NCI-H2107 (cell line): ENCODE data around the gene SLPI.

ENCODE experiments used
- DNase-seq: peaks from one replicate; lab custom pipeline; 2025; lab: John Stamatoyannopoulos, UW

Gene SLPI, protein sequence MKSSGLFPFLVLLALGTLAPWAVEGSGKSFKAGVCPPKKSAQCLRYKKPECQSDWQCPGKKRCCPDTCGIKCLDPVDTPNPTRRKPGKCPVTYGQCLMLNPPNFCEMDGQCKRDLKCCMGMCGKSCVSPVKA

DNA sequence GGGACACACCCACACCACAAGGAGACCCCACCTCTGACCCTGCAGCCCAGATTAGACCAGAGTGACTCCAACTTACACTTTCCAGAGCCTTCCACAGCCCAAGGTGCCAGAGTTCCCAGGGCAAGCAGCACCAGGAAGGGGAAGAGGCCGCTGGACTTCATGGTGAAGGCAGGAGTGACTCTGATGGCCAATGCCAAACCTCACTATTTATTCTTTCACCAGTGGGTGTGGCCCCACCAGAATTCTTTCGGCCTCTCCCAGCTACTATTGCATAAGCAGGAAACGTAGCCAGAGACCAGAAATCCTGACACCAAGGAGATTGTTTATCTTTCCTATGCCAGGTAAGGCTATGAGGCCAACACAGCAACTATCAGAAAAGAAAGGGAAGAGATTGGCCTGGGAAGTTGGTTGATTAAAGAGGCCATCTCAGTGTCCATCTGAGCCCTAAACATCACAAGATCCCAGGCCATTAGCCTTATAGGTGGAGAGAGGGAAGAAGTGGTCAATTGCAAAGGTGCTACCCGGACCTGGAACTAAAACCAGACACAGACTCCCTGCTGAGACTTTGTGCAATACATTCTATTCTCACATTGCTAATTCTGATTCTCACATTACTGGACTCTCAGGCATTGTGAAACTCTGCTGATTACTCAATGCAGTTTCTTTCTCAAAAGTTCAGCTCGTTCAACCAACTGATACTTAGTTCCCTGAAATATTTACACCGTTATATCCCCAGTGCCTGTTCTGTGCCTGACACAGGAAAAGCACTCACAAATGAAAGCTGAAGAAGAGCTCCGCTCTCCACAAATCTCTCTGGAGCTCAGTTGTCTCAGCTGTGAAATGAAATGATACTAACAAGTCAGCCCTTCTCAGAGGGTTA lies at the start of gene SLPI:
SLPI (minus strand) TSS at position 182 of the 880 bp plus-strand sequence; CDS start at position 161, 21 bp downstream.
- no peak for DNase-seq

DNA sequence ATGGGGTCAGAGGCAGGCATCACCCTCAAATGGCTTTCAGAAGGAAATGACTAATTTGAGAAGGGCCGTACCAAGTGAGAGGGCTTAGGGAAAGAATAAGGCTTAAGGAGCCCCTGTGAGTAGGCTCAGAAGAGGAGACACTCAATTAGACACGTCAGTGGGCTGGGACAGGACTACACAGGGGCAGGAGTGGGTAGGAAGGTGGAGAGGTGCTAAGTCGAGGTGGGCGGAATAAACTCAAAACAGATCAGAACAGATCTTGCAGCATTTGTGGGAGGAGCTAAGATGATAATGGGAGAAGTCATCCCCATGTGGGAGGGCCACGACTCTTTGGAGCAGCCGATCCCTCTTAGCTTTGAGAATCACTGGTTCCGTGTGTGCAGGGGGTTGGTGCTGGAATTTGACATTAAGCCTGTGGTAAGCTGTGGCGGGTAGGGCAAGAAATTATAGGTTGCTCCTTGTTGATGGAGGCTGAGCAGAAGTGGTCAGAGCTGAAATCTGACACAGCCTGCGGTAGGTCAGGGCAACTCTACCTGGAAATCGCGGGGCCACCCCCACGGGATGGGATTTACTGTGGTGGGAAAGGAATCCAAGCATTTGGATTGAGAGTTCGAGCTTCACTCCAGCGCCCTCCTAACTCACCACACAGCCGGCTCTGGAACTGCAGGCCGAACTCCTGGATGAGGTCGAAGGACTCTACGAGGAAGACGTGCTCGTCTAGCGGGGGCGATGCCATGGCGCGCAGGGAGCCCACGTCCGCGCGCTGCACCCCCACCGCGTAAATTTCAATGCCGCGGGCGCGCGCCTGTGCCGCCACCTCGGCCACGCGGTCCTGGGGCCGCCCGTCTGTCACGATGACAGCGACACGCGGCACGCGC lies 49.5 kb upstream of the SLPI start:
- DNase-seq = no peak

DNA sequence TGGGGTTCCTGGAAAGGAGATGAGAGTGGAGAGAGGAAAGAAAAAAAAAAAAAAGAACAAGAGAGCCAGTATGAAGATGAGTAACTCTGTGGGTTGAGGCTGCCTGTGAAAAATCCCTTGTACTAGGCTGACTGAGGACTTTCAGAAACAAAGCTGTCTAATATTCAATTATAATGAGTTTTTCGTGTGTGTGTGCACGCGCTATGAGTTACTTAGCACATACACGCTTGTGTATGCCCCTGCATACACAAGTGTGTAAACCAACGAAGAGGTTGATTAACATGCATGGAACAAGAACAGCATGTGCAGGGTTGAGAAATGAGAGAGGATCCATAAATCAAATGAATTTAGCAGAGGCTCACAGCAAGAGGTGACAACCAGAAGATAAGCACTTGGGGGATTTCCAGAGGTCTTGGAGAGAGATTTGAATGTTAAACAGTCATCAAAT lies 47.5 kb upstream of the SLPI start:
- no peak for DNase-seq

DNA sequence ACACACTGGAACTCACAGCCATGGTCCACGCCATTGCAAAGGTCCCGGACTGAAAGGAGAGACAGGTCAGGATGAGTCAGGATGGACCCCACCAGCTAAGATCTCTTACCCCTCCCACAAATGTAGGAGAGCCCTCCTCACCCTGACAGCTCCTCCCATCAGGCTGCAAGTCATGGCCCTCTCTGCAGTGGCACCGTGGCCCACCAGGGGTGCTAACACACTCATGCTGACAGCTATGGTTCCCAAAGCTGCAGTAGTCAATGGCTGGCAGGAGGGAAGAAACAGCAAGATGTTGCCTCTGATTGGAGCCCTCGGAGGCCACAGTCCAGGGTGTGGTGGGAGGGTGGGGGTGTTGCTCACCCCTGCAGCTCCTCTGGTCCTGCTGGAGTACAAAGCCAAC lies 46.6 kb upstream of the SLPI start:
- DNase-seq = no peak

DNA sequence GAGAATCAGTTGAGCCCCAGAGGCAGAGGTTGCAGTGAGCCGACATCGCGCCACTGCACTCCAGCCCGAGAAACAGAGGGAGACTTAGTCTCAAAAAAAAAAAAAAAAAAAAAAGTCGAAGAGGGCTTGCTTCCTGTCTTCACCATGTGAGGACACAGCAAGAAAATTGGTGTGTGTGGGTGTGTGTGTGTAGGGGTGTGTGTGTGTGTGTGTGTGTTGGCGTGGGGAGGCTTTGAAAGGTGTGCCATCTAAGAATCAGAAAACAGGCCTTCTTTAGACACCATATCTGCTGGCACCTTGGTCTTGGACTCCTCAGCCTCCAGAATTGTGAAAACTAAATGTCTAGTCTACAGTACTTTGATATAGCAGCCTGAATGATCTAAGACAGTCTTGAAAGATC lies 45.4 kb upstream of the SLPI start:
- DNase-seq = no peak

DNA sequence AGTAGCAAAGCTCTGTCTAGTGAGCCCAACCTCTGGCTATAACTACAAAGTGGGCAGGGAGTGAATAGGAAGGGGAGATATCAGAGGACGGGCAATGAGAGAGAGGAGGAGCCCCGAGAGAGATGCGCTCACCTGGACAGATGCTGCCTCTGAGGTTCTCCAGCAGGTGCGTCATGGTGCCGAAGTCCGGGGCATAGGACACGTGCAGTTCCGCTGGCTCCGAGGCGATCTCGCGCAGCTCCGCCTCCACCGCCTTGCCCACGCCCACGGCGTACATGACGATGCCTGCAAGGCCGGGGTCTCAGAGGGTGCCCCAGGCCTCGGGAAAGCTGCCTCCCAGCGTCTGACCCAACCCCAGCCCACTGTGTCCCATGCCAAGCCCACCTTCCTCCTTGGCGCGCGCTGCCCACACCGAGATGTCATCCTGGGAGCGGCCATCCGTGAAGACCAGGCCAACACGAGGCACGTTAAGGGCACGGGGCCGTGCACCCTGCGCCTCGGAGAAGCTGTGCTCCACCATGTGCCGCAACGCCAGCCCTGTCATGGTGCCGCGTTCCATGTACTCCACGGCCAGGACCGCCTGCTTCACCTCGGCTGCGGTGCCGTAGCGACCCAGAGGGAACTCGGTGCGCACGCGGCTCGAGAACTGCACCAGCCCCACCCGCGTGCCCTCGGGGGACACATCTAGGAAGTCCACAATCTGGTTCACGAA lies 43.6 kb upstream of the SLPI start:
- DNase-seq = no peak

DNA sequence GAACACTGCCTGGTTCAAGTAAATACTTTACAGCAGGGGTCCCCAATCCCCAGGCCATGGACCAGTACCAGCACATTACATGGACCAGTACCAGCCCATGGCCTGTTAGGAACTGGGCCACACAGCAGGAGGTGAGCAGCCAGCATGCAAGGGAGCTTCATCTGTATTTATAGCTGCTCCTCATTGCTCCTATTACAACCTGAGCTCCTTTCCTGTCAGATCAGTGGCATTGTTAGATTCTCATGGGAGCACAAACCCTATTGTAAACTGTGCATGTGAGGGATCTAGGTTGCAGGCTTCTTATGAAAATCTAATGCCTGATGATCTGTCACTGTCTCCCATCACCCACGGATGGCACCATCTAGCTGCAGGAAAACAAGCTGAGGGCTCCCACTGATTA lies 40.3 kb upstream of the SLPI start:
- DNase-seq = no peak

DNA sequence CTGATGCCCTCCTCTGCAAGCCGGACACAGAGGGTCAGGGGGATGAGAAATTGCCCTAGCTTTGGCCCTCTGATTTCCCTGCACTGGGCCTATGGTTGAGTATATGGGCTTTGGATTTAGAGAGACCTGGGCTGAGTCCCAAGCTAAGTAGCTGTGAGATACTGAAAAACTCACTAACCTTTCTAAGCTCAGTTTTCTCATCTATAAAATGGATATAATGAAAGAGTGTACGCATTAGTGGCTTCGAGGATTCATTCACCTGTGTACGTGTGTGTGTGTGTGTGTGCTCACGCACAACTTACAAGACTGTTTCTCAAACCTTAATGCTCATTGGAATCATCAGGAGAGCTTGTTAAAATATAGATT lies 39.6 kb upstream of the SLPI start:
- no peak for DNase-seq

DNA sequence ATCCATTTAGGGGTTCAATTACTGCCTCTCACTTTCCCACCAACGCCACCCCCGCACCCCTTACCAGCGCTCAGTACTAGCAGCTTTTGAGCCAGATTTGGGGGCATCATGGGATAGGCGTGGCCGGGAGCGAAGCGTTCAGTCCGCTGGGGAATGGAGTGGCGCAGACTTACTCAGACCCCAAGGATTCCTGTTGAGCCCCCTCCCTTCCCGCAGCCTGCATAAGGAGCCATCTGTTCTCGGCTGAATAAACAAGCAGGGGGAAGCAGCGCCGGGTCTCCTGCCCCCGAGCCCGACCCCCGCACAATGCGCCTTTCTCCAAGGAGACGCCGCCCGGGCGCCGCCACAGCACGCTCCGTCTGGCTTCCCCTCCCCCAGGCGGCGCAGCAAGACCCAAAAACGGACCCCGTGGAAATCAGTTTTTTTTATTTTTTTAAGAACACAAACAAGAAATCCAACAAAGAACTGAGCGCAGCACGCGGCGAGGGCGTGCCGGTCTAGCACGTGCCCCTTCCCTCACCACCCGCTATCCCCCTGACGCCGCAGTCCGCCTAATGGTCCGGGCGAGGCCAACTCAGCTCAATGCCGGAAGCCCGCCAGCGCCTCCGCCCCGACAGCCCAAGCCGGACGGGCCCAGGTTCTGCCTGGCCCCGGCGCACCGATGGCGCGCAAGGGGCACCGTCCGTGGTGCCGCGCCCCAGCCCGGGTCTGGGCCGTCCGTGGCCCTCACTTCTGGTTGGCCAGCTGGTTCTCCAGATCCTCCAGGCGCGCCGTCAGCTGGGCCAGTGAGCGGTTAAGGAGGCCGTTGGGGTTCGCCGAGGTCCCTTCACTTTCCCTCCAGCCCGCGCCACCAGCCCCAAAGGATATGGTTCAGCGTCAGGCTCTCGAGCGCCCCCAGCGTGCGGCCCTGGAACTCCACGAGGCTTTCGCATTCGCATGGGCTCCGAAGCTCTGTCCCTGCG lies 39.0 kb upstream of the SLPI start:
- peak; percentile 30 for DNase-seq

DNA sequence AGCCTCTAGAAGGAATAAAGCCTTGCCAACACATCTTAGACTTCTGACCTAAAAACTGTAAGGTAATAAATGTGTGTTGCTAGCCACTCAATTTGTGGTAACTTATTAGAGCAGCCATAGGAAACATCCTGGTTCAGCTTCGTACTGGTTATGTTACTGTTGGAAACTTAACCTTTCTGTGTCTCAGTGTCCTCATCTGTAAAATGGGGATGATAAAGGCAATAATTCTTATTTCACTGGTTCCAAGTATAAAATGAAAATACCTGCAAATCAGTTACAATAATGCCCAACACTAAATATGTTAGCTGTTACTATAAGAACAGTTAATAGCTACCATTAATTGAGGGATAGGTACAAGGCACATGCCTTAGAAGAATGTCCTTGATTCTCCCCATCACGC lies 38.0 kb upstream of the SLPI start:
- DNase-seq = no peak

DNA sequence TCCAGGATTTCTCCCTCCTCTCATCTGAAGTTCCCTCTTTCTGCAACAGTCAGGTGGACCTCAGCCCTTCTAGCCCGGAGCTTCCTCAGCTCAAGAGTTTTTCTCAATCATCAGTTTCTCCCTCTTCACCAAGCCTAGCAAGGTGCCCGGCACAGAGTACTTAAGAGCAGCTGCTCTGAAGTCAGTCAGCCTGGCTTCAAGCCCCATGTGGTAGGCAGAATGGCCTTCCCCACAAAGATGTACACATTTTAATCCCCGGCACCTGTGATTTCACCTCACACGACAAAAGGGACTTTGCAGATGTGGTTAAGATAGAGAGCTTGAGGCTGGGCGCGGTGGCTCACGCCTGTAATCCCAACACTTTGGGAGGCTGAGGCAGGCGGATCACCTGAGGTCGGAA lies 37.2 kb upstream of the SLPI start:
- no peak for DNase-seq

DNA sequence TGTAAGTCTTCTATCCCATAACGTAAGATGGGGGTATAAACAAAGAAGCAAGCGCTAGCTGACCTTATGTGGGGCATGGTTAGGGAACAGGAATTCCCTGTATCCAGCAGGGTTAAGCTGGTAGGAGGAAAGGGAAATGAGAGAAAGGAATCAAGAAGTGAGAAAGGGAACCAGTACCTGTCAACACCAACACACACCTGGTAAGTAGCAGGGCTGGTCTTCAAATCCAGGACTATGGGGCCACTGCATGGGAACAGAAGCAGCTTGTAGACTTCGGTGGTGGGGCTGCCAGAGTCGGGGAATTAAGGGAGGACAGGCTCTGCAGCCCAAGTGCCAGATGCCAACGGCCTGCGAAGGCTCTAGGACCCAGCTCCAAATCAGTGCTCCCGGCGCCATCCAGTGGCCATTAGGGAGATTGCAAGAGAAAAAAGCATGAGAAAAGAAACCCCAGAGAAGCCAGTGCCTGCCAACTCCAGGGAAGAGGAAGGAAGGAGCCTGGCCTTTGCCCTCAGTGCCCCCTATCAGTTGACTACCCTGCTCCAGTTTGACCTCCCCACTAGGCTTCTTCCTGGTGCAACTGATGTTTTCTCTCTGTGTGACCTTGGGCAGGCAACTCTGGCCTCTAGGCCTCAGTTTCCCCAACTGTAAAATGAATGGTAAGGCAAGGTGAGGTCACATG lies 36.5 kb upstream of the SLPI start:
- DNase-seq = peak; percentile 14

DNA sequence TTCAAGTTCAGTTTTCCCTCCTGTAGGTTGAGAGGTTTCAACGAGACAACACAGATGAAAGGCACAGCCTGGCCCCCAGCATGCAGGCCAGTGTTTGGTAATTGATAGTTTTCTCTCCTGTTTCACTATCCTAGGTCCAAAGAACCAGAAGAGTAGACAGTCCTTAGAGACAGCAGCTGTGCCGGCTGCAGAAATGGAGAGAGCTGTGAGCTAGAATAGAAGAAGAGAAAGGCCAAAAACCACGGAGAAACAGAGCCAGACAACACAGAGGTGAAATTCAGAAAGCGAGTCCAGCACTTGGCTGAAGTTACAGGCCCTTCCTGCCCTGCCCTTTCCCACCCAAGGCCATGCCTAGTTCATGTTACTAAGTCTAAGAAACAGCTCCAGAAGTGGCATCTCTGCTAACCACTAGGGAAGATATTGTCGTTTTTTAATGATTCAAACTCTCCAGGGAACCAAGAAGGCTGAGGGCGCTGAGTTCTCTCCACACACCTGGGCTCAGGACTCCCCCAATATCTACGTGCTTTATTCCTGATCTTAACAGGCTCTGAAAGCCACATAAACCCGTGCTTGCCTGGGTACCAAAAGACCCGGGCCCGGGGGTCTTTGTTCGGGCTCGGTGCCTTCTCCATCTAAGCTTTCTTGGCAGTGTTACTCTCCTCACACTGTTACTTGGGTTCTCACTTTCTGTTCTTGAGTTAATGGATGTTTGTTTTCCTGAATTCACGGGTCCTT lies 35.7 kb upstream of the SLPI start:
- no peak for DNase-seq

DNA sequence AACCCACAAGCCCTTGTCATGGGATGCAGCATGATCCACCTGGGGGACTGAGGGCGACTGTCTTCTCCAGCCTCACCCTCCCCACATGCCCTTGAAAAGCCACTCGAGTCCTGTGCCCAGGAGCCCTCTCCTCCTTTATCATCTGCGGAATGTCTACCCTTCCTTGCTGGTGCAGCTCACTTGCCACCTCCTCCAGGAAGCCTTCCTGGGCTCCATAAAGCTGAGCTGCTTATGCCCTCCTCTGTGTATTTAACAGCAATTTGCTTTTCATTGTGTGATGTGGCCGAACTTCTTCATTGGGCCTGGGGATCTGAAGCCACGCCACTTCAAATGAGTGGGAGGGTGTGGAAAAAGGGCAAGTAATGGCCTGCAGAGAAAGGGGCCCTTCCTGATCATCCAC lies 34.5 kb upstream of the SLPI start:
- DNase-seq = no peak

DNA sequence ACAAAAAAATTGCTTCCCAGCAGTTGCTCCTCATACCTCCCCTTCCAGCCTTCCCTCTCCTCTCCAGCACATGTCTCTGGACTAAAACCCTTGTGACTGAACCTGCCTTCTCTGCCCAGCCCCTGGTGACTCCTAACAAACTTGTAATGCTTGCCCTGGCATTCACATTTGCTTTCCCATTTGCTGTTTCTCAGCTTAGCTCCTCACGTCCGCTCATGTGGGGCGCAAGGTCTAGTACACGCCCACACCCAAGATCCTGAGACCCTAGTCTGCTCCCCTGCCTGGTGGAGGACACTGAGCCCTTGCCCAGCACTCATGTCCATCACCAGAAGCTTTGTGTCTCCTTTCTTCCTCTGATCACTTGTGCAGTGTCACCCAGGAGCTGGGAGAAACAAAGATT lies 34.0 kb upstream of the SLPI start:
- no peak for DNase-seq

DNA sequence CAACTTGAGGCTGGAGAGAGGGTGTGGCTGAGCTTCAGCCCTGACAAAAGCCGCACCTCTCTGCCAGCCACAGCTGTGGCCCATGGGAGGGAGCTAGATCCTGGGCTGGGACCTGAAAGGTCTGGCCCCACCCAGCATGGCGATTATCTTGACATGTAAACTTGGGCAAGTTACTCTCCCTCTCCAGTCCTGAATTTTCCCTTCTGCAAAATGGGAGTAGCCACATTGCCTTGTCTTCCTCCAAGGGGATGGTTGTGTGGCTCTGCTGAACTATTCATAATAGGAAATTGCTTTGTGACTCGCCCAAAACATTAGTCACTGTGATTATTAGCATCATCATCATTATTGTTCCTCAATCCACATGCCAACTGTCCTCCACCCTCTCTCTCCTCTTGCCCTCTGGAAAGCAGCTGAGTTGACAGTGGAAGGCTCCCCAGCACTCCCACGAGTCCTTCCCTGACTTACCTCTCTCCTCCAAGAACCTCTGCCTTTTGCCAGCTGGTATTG lies 29.2 kb upstream of the SLPI start:
- DNase-seq = no peak

DNA sequence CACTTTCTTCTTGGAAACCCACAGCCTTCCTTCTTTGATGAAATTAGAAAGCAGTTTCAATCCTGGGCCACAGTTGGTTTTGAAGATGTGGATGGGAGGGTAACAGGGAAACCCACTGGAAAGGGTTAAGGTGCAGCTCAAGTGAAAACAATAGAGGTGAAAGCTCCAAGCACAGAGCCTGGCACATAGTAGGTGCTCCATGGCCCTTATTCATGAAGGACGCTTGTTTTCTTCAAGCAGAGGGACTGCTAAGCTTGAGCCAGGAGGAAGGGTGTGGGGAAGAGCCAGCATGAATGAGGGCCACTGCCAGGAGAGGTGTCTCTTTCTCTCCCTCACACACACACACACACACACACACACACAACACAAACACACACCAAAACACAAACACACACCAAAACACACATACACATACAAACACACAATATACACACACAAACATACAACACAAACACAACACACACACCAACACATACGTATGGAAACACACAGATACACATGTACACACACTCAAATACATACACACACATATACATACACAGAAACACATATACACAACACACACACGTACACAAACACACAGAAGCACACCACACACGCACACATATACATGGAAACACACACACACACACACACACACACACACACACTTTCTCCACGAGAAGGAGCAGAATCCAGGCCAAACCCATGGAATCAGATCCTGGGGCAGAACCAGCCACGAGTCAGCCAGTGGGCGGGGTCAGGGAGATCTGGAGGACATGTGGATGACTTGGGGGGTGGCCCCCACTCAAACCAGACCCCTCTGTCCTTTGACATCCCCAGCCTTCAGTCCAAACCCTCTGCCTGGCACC lies 28.6 kb upstream of the SLPI start:
- no peak for DNase-seq

DNA sequence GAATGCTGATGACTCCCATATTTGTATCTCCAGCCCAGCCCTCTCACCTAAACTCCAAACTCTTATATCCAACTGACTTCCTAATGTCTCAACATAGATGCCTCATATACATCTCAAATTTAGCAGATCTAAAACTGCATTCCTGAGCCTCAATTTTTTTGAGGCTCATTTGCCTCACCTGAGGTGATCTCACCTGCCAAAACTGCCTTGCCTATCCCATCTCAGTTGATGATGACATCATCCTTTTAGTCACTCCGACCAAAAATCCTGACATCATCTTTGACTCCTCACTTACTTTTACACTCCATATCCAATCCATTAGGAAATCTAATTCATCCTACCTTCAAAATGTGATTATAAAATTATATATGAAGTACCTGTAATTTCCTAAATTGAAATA lies 25.6 kb upstream of the SLPI start:
- no peak for DNase-seq

DNA sequence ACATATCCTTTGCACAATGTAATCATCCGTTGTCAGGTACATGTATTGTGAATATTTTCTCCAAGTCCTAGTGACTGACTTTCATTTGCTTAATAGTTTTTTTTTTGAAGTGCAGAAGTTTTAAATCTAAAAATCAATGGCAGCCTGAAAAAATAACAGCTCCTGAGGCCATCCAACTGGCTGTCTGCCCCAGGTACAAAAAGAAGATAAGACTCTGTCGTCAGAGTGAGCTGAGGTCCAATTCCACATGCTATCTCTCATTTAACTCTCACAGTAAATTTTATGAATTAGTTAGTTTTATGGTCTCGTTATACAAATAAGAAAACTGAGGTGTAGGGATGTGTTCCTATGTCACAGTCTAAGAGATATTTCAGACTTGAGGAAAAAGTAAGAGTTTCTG lies 21.0 kb upstream of the SLPI start:
- DNase-seq = no peak
